Spleen (tissue), 7 donors: ENCODE results near the gene NCOR1.

Experiments
- POLR2A ChIP-seq, 3 donors: fragments of 450-650 bp; IDR thresholded peaks; one replicate each; pipeline ENCODE4 v1.5.1; 2017; ENCODE audit warnings: antibody characterized with exemption in 3 of 3, mild to moderate bottlenecking in 1 of 3
- POLR2AphosphoS5 ChIP-seq, 3 donors: sonication (generic); formaldehyde crosslinking; IDR thresholded peaks; one replicate each; pipeline ENCODE4 v1.5.1; 2017; ENCODE audit warnings: antibody characterized with exemption in 3 of 3
- TF ChIP-seq, protein P1 (sequence below), 11 experiments: fragments of 200-600 bp in 7 of 11; fragments of 450-650 bp in 4 of 11; sonication (generic) in 4 of 11; IDR thresholded peaks in 8 of 11; conservative IDR thresholded peaks in 3 of 11; 1 replicate in 7 of 11; 2 replicates in 4 of 11; pipeline versions ENCODE4 v1.4.0 to v1.8.0; 2016 to 2021; ENCODE audit warnings: antibody characterized with exemption in 11 of 11, inconsistent platforms in 4 of 11, mild to moderate bottlenecking in 1 of 11
- donor health status: DM: no; HTN: no; CAD: no; lungs with moderate emphysema.
- donor health status: DM: no; HTN: no; CAD: no.
- donor health status: DM: no; HTN: no; CAD: no.

DNA sequence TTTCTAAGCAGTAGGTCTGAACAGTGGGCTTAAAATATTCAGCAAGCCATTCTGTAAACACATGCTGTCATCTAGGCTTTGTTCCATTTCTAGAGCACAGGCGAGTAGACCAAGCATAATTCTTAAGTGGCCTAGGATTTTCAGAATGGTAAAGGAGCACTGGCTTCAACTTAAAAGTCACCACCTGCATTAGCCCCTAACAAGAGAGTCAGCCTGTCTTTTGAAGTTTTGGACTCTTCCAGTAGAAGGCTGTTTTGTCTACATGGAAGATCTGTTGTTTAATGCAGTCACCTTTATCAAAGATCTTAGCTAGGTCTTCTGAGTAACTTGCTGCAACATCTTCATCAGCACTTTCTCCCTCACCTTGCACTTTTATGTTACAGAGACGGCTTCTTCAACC is 179.1 kb downstream of the NCOR1 start:
- TF ChIP-seq POLR2A (IDR thresholded peaks at IDR 0.05) (no peak), POLR2AphosphoS5 (IDR thresholded peaks at IDR 0.05) (no peak)
- TF ChIP-seq, protein P1, sequence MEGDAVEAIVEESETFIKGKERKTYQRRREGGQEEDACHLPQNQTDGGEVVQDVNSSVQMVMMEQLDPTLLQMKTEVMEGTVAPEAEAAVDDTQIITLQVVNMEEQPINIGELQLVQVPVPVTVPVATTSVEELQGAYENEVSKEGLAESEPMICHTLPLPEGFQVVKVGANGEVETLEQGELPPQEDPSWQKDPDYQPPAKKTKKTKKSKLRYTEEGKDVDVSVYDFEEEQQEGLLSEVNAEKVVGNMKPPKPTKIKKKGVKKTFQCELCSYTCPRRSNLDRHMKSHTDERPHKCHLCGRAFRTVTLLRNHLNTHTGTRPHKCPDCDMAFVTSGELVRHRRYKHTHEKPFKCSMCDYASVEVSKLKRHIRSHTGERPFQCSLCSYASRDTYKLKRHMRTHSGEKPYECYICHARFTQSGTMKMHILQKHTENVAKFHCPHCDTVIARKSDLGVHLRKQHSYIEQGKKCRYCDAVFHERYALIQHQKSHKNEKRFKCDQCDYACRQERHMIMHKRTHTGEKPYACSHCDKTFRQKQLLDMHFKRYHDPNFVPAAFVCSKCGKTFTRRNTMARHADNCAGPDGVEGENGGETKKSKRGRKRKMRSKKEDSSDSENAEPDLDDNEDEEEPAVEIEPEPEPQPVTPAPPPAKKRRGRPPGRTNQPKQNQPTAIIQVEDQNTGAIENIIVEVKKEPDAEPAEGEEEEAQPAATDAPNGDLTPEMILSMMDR (IDR thresholded peaks at IDR 0.05 in 8 of 11, conservative IDR thresholded peaks at IDR 0.05 in 3 of 11), result no peak
